Endometrial microvascular endothelial cells (primary cell): ENCODE results near the gene TACC2. TPM values are rescaled to one million over a fixed set of nuclear protein-coding genes. Genes with fewer than 3 reads are reported as not detected.

Source experiments
- in situ Hi-C: cut with HindIII; loops from 2 replicates; pipeline ENCODE4 v1.10.0; 2017; ENCODE audit warnings: low sequenced_read_pairs, low pct_unique_long_range_greater_than_20kb; ENCODE audit errors: inconsistent ontology term
- total RNA-seq: library from RNA; depleted of rRNA; stranded (reverse); fragments of >200 nt; gene quantifications from one replicate; pipeline ENCODE4 v1.2.3, GENCODE V29; 2015; ENCODE audit errors: inconsistent ontology term

The TACC2 gene
- total RNA-seq, 1 donor from 2014 or later, result 21.9 TPM

GRCh38 chr10:122151121-122151694 lies 162.2 kb downstream of the TACC2 start:
- in situ Hi-C loops, result no loop called here

- in situ Hi-C loops, result no loop called here
Observed at GRCh38 chr10:122152544-122152943, 163.6 kb downstream of the TACC2 start.

GRCh38 chr10:122154031-122154544 lies 165.1 kb downstream of the TACC2 start:
- in situ Hi-C loops, result no loop called here

- in situ Hi-C loops, result no loop called here
Observed at GRCh38 chr10:122154545-122155366, 165.8 kb downstream of the TACC2 start.

- in situ Hi-C loops, result no loop called here
Observed at GRCh38 chr10:122157451-122157850, 168.5 kb downstream of the TACC2 start.

GRCh38 chr10:122158362-122158761 lies 169.4 kb downstream of the TACC2 start:
- in situ Hi-C loops, result no loop called here

GRCh38 chr10:122159141-122159970 lies 170.4 kb downstream of the TACC2 start:
- in situ Hi-C loops, result no loop called here

- in situ Hi-C loops, result no loop called here
Observed at GRCh38 chr10:122161795-122162194, 172.8 kb downstream of the TACC2 start.

GRCh38 chr10:122162671-122163173 lies 173.8 kb downstream of the TACC2 start:
- in situ Hi-C loops, result no loop called here

- in situ Hi-C loops, result no loop called here
Observed at GRCh38 chr10:122163174-122164022, 174.4 kb downstream of the TACC2 start.

GRCh38 chr10:122164023-122164601 lies 175.1 kb downstream of the TACC2 start:
- in situ Hi-C loops, result no loop called here

- in situ Hi-C loops, result no loop called here
Observed at GRCh38 chr10:122164815-122165483, 176.0 kb downstream of the TACC2 start.

GRCh38 chr10:122165484-122166276 lies 176.7 kb downstream of the TACC2 start:
- in situ Hi-C loops, result no loop called here

GRCh38 chr10:122168101-122168500 lies 179.1 kb downstream of the TACC2 start:
- in situ Hi-C loops, result no loop called here

GRCh38 chr10:122168598-122169394 lies 179.8 kb downstream of the TACC2 start:
- in situ Hi-C loops, result no loop called here

GRCh38 chr10:122170802-122171201 lies 181.8 kb downstream of the TACC2 start:
- in situ Hi-C loops, result no loop called here
